ENCODE measurements around the gene HDDC2.

Gene HDDC2

GRCh38 chr6:125264476-125264875, 37.3 kb downstream of the HDDC2 start:
- no peak overlapping the region for H3K4me2 ChIP-seq (ENCODE audit: low read depth, low read length)
- DNase-seq: no peak
- H3K36me3 ChIP-seq (replicated peaks; ENCODE audit: insufficient read depth, low read length): no peaks in the 10 kb centered on the region
- H2AFZ ChIP-seq (ENCODE audit: low read length): no peak overlapping the region
- no peak for TF ChIP-seq EZH2phosphoT487 (IDR thresholded peaks at IDR 0.05; ENCODE audit: low read length)
- no peak for TF ChIP-seq EZH2 (optimal IDR thresholded peaks at IDR 0.05; ENCODE audit: low read depth, low read length)
- TF ChIP-seq, protein P1, sequence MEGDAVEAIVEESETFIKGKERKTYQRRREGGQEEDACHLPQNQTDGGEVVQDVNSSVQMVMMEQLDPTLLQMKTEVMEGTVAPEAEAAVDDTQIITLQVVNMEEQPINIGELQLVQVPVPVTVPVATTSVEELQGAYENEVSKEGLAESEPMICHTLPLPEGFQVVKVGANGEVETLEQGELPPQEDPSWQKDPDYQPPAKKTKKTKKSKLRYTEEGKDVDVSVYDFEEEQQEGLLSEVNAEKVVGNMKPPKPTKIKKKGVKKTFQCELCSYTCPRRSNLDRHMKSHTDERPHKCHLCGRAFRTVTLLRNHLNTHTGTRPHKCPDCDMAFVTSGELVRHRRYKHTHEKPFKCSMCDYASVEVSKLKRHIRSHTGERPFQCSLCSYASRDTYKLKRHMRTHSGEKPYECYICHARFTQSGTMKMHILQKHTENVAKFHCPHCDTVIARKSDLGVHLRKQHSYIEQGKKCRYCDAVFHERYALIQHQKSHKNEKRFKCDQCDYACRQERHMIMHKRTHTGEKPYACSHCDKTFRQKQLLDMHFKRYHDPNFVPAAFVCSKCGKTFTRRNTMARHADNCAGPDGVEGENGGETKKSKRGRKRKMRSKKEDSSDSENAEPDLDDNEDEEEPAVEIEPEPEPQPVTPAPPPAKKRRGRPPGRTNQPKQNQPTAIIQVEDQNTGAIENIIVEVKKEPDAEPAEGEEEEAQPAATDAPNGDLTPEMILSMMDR (IDR thresholded peaks at IDR 0.05; ENCODE audit: low read length): no peak
- H3K27ac ChIP-seq (ENCODE audit: low read length): no peak overlapping the region
- no peaks in the 10 kb centered on the region for H3K9me2 ChIP-seq (replicated peaks; ENCODE audit: insufficient read depth, low read length)
- H4K20me1 ChIP-seq (ENCODE audit: insufficient read depth, low read length): no peaks in the 10 kb centered on the region
- no peaks in the 10 kb centered on the region for H3K9me3 ChIP-seq (replicated peaks; ENCODE audit: insufficient read depth, low read length)
- no peak overlapping the region for H3K9ac ChIP-seq (ENCODE audit: low read length)
- no peaks in the 10 kb centered on the region for H3K27me3 ChIP-seq (replicated peaks; ENCODE audit: insufficient read depth, low read length)
- H3K4me1 ChIP-seq (ENCODE audit: low read length): no peaks in the 10 kb centered on the region
- no peaks in the 10 kb centered on the region for H3K79me2 ChIP-seq (ENCODE audit: low read length)
- no peak overlapping the region for H3K4me3 ChIP-seq (ENCODE audit: low read length)
- H3F3A ChIP-seq (ENCODE audit: insufficient read depth, low read length): no peaks in the 10 kb centered on the region

- DNase-seq: no peak
- Histone ChIP-seq H3K4me3 (ENCODE audit: low read length) (no peak overlapping the region), H3K4me1 (ENCODE audit: low read length) (no peaks in the 10 kb centered on the region), H3K9me2 (replicated peaks; ENCODE audit: insufficient read depth, low read length) (no peaks in the 10 kb centered on the region), H3K9me3 (replicated peaks; ENCODE audit: insufficient read depth, low read length) (no peaks in the 10 kb centered on the region), H2AFZ (ENCODE audit: low read length) (no peak overlapping the region), H3K79me2 (ENCODE audit: low read length) (no peaks in the 10 kb centered on the region), H3K9ac (ENCODE audit: low read length) (no peak overlapping the region), H3K27me3 (replicated peaks; ENCODE audit: insufficient read depth, low read length) (no peaks in the 10 kb centered on the region), H3F3A (ENCODE audit: insufficient read depth, low read length) (no peaks in the 10 kb centered on the region), H3K27ac (ENCODE audit: low read length) (no peak overlapping the region), H3K4me2 (ENCODE audit: low read depth, low read length) (no peak overlapping the region), H3K36me3 (replicated peaks; ENCODE audit: insufficient read depth, low read length) (no peaks in the 10 kb centered on the region), H4K20me1 (ENCODE audit: insufficient read depth, low read length) (no peaks in the 10 kb centered on the region)
- TF ChIP-seq EZH2 (optimal IDR thresholded peaks at IDR 0.05; ENCODE audit: low read depth, low read length) (no peak), EZH2phosphoT487 (IDR thresholded peaks at IDR 0.05; ENCODE audit: low read length) (no peak)
- TF ChIP-seq, protein P1 (IDR thresholded peaks at IDR 0.05; ENCODE audit: low read length): no peak
Measured at GRCh38 chr6:125262016-125263013, 39.5 kb downstream of the HDDC2 start.

- H3K4me3 ChIP-seq (ENCODE audit: low read length): no peak overlapping the region
- H3K9ac ChIP-seq (ENCODE audit: low read length): no peak overlapping the region
- H3K4me1 ChIP-seq (ENCODE audit: low read length): no peaks in the 10 kb centered on the region
- H3K27me3 ChIP-seq (replicated peaks; ENCODE audit: insufficient read depth, low read length): no peaks in the 10 kb centered on the region
- no peaks in the 10 kb centered on the region for H3K36me3 ChIP-seq (replicated peaks; ENCODE audit: insufficient read depth, low read length)
- H3K27ac ChIP-seq (ENCODE audit: low read length): no peak overlapping the region
- no peaks in the 10 kb centered on the region for H3K9me2 ChIP-seq (replicated peaks; ENCODE audit: insufficient read depth, low read length)
- no peaks in the 10 kb centered on the region for H3K9me3 ChIP-seq (replicated peaks; ENCODE audit: insufficient read depth, low read length)
- DNase-seq: no peak
- H2AFZ ChIP-seq (ENCODE audit: low read length): no peak overlapping the region
- H4K20me1 ChIP-seq (ENCODE audit: insufficient read depth, low read length): no peaks in the 10 kb centered on the region
- no peaks in the 10 kb centered on the region for H3K79me2 ChIP-seq (ENCODE audit: low read length)
- H3F3A ChIP-seq (ENCODE audit: insufficient read depth, low read length): no peaks in the 10 kb centered on the region
- H3K4me2 ChIP-seq (ENCODE audit: low read depth, low read length): no peak overlapping the region
- TF ChIP-seq, protein P1 (IDR thresholded peaks at IDR 0.05; ENCODE audit: low read length): no peak
- TF ChIP-seq EZH2 (optimal IDR thresholded peaks at IDR 0.05; ENCODE audit: low read depth, low read length): no peak
- no peak for TF ChIP-seq EZH2phosphoT487 (IDR thresholded peaks at IDR 0.05; ENCODE audit: low read length)
Measured at GRCh38 chr6:125259354-125259736, 42.4 kb downstream of the HDDC2 start.
